GM19025 (cell line): ENCODE measurements around the gene PDCD2.
"Not testable (repeated sequence)": the region's sequence is repeated elsewhere in the genome, so short reads cannot be mapped to it uniquely, and the experiment has no call there.

Source experiments
- ATAC-seq: cut with Tn5 transposase; IDR thresholded peaks from one replicate; pipeline ENCODE4 v1.9.1; 2021; ENCODE audit warnings: mild to moderate bottlenecking, low read depth, moderate library complexity; ENCODE audit not compliant: unreplicated experiment

The PDCD2 gene

GRCh38 chr6:170552765-170553533 is 31.5 kb downstream of the PDCD2 start, which contains the start of gene PSMB1:
Gene PSMB1 (minus strand): TSS chr6:170553307. CDS start chr6:170553242, 65 bp downstream.
- peak; percentile 47 for ATAC-seq

- ATAC-seq = no peak
Observed at GRCh38 chr6:170545405-170545804, 39.0 kb downstream of the PDCD2 start.

DNA sequence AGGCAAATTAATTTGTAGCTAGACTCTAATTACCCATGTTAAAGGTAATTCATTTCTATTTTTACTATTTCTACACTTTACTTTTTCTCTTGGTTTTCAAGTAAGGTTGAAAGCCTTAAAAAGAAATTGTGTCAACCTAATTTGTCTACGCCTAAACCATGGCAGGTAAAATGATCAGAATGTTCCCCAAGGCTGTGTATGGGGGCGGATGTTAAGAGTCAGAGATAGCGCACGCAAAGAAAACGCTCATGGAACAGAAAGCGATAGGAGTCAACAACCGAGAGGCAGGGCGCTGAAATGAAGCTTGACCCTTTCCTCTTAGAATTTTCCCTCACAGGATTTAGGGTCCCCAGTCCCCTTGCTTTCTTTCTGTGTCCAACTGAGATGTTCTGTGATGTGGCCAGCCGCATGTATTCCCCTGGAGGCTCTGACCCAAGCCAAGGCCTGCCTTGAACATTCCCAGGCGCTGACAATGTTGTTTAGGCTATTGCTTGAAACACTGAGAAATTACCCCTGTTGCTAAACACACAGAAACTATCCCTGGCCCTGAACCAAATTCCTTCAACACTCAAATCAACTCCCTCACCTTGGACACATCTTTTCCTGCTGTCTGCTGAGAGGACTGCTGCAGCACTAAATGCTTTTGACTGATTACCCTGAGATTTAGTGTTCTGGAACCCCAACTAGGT is 42.3 kb downstream of the PDCD2 start:
- ATAC-seq = no peak

DNA sequence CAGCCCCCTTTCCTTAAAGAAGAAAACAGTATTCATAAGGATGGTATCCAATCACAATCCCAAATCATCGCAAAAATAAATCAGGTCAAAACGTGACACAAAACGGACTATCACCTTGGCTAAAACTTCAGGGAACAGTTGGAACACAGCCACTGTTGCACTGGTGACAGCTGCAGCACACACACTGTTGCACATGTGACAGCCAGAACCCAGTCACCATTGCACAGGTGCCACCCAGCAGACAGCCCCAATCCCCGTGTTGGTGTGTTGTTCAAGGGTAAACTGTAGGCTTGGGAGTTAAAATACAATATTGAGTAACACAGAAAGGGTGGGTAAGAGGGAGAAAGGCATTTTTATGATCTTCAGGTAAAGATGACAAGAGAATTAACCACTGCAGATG is 47.1 kb downstream of the PDCD2 start:
- ATAC-seq = no peak

GRCh38 chr6:170536671-170537070 is 47.8 kb downstream of the PDCD2 start:
- no peak for ATAC-seq

GRCh38 chr6:170535004-170535403 is 49.4 kb downstream of the PDCD2 start:
- no peak for ATAC-seq

DNA sequence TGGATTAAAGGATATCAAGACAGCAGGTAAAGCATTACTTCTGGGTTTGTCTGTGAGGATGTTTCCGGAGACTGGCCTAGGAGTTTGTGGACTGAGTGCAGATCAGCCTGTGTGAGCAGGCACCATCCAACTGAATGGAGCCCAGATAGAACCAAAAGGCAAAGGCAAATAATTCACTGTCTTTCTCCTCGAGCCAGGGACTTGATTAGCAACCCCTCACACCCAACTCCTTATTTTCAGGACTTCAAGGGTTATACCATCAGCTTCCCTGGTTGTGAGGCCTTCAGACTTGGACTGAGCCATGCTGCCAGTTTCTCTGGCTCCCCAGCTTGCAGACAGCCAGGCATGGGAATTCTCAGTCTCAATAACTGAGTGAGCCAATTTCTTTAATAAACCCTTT is 50.6 kb downstream of the PDCD2 start:
- ATAC-seq = no peak

GRCh38 chr6:170532867-170533488 is 51.5 kb downstream of the PDCD2 start:
- ATAC-seq = no peak

GRCh38 chr6:170529839-170530469 is 54.5 kb downstream of the PDCD2 start:
- no peak for ATAC-seq

DNA sequence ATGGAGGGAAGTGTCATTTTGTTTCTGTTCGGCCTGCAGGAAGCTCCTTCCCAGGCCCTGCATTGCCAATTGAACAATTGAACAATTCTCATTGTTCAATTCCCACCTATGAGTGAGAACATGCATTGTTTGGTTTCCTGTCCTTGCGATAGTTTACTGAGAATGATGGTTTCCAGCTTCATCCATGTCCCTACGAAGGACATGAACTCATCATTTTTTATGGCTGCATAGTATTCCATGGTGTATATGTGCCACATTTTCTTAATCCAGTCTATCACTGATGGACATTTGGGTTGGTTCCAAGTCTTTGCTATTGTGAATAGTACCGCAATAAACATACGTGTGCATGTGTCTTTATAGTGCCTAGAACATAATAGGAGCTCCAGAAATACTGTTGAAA is 56.4 kb downstream of the PDCD2 start:
- not testable (repeated sequence) for ATAC-seq

DNA sequence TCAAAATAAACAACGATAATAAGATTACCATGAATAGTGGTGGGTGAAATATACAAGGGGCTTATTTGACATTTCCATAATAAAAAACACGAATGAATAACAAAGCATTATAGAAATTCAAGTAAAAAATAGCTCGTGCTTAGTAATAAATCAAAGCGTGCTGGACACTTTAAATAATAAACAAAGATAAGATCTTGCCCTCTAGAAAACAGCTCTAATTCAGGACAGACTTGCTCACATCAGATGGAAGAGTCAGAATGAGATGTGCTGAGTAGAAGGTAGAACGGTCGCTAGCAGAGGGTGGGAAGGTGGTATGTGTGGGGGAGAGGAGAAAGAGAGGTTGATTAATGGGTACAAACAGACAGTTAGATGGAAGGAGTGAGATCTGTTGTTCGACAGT is 58.6 kb downstream of the PDCD2 start:
- no peak for ATAC-seq
